GM15510 (cell line): Measurements from ENCODE around the gene SPRED1.

Experiments
- POLR2A ChIP-seq: IDR thresholded peaks from 3 replicates; pipeline ENCODE4 v1.6.1; 2011; ENCODE audit warnings: borderline replicate concordance; ENCODE audit not compliant: insufficient read length; ENCODE audit errors: extremely low read depth

SPRED1 gene

GRCh38 chr15:38354315-38354929 lies 101.8 kb downstream of the SPRED1 start:
- TF ChIP-seq POLR2A = no peak

GRCh38 chr15:38362355-38362754 lies 109.7 kb downstream of the SPRED1 start:
- TF ChIP-seq POLR2A = no peak

- no peak for TF ChIP-seq POLR2A
These were observed 114.8 kb downstream of the SPRED1 start for GRCh38 chr15:38367476-38367875.

- TF ChIP-seq POLR2A = no peak
These were observed 117.4 kb downstream of the SPRED1 start for GRCh38 chr15:38369936-38370478.

GRCh38 chr15:38373016-38373415 lies 120.4 kb downstream of the SPRED1 start:
- TF ChIP-seq POLR2A = no peak

GRCh38 chr15:38374029-38374428 lies 121.4 kb downstream of the SPRED1 start:
- no peak for TF ChIP-seq POLR2A

GRCh38 chr15:38374556-38374955 lies 121.9 kb downstream of the SPRED1 start:
- TF ChIP-seq POLR2A = no peak

- TF ChIP-seq POLR2A = no peak
These were observed 123.4 kb downstream of the SPRED1 start for GRCh38 chr15:38376081-38376480.

GRCh38 chr15:38377636-38378035 lies 125.0 kb downstream of the SPRED1 start:
- no peak for TF ChIP-seq POLR2A

GRCh38 chr15:38378161-38378560 lies 125.5 kb downstream of the SPRED1 start:
- no peak for TF ChIP-seq POLR2A

GRCh38 chr15:38389924-38390542 lies 137.4 kb downstream of the SPRED1 start:
- no peak for TF ChIP-seq POLR2A

- no peak for TF ChIP-seq POLR2A
These were observed 138.6 kb downstream of the SPRED1 start for GRCh38 chr15:38391191-38391590.

GRCh38 chr15:38398134-38398533 lies 145.5 kb downstream of the SPRED1 start:
- no peak for TF ChIP-seq POLR2A

- no peak for TF ChIP-seq POLR2A
These were observed 148.5 kb downstream of the SPRED1 start for GRCh38 chr15:38401106-38401505.

- no peak for TF ChIP-seq POLR2A
These were observed 149.1 kb downstream of the SPRED1 start for GRCh38 chr15:38401701-38402100.

- TF ChIP-seq POLR2A = no peak
These were observed 153.8 kb downstream of the SPRED1 start for GRCh38 chr15:38406436-38406835.
